Fibroblast of skin of right biceps (primary cell): ENCODE measurements around the gene SLC16A4.
"Not testable (repeated sequence)": the region's sequence is repeated elsewhere in the genome, so short reads cannot be mapped to it uniquely, and the experiment has no call there.

Source experiments
- DNase-seq: peaks from one replicate; pipeline ENCODE4 v3.0.0-alpha.2; 2013

Gene SLC16A4

DNA sequence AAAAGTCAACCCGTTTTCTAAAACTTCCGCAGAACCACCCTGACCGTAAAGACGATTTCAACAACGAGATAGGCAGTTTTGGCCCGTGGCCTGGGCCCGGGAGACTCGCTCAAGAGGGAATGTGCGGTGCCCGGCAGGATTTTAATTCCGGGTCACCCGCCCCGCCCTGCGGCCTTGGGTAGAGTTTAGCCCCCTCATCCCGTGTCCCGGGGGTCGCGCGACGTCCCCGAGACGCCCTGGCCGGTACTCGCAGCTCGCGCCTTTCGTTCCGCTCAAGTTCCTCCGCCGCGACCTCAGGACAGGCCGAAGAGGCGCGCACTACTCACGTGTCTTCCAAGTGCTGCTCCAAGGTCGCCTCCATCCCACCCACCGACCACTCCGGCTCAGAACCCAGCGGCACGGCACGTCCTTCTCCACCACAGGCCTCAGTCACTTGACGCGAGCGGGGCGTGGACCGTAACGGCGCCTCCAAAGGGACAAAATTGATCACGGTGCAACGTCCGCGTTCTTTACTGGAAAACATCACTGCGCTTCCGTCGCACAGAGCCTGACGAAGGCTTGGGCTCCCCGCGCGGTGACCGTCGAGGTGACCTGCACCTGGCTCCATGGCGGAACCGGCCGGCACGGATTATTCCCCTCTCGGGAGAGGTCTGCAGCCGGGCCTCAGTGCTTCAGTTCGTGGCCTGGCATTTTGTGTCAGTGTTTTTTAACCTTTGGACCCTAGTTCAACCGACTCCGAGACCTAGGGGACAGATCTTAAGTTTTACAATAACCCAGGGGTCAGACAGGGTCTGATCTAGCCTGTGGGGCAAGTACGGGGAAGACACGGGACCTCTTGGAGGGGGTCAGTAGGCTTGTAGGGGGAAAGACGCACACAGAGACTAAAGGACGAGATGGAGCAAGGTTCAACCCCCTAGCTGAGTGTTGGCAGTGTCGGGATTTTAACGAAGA is 16.7 kb upstream of the SLC16A4 start, which contains the start of gene LAMTOR5:
TSS of gene LAMTOR5 (minus strand) at position 435 of the 951 bp plus-strand sequence. CDS start at position 361, 74 bp downstream.
- DNase-seq = peak; percentile 94

DNA sequence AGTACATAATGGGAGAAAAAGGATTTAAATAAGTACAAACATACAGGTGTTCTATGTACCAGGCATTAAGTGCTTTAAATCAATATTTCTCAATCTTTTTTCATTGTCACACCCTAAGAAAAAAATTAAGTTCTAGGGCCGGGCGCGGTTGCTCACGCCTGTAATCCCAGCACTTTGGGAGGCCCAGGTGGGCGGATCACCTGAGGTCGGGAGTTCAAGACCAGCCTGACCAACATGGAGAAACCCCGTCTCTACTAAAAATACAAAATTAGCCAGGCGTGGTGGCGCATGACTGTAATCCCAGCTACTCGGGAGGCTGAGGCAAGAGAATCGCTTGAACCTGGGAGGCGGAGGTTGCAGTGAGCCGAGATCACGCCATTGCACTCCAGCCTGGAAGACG is 15.6 kb upstream of the SLC16A4 start:
- not testable (repeated sequence) for DNase-seq

DNA sequence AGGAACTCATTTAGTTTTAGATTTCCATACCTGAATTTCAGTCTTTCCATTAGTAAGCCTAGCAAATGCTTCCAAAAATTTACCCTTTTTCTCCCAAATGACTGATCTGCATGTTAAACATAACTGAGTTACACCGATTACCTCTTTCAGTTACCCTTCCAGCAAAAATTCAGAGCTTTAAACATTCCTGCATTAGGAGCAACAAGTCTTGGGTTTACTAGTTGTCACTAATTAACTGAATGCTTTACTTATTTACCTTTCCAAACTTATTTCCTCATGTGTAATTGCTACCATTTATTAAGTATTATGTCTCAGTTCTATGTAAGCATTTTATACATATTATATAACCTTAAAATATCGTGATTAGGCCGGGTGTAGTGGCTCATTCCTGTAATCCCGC is 13.6 kb upstream of the SLC16A4 start:
- DNase-seq = no peak

GRCh38 chr1:110403805-110404204 is 13.0 kb upstream of the SLC16A4 start:
- no peak for DNase-seq

DNA sequence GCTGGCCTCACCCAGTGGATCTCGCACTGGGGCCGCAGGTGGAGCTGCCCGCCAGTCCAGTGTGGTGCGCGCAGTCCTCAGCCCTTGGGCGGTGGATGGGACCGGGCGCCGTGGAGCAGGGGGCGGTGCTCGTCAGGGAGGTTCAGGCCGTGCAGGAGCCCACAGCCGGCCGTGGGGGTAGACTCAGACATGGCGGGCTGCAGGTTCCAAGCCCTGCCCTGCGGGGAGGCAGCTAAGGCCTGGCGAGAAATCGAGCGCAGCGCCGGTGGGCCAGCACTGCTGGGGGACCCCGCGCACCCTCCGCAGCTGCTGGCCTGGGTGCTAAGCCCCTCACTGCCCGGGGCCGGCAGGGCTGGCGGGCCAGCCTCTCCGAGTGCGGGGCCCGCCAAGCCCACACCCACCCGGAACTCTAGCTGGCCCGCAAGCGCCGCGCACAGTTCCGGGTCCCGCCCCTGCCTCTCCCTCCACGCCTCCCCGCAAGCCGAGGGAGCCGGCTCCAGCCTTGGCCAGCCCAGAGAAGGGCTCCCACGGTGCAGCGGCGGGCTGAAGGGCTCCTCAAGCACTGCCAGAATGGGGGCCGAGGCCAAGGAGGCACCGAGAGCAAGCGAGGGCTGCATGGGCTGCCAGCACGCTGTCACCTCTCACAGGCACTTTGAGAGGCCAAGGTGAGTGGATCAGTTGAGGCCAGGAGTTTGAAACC is 5.6 kb upstream of the SLC16A4 start:
- DNase-seq = not testable (repeated sequence)

- no peak for DNase-seq
Measured at GRCh38 chr1:110394493-110394820, 3.6 kb upstream of the SLC16A4 start.

- DNase-seq = peak; percentile 83
Measured at GRCh38 chr1:110393691-110394492, 3.1 kb upstream of the SLC16A4 start.

- no peak for DNase-seq
Measured at GRCh38 chr1:110393286-110393685, 2.5 kb upstream of the SLC16A4 start.

- peak; percentile 73 for DNase-seq
Measured at GRCh38 chr1:110390096-110390495, 730 bp downstream of the SLC16A4 start.

- no peak for DNase-seq
Measured at GRCh38 chr1:110387048-110387754, 3.6 kb downstream of the SLC16A4 start.

- no peak for DNase-seq
Measured at GRCh38 chr1:110385369-110385768, 5.5 kb downstream of the SLC16A4 start.

GRCh38 chr1:110384581-110385321 is 6.1 kb downstream of the SLC16A4 start:
- no peak for DNase-seq

GRCh38 chr1:110383251-110383990 is 7.4 kb downstream of the SLC16A4 start:
- no peak for DNase-seq

DNA sequence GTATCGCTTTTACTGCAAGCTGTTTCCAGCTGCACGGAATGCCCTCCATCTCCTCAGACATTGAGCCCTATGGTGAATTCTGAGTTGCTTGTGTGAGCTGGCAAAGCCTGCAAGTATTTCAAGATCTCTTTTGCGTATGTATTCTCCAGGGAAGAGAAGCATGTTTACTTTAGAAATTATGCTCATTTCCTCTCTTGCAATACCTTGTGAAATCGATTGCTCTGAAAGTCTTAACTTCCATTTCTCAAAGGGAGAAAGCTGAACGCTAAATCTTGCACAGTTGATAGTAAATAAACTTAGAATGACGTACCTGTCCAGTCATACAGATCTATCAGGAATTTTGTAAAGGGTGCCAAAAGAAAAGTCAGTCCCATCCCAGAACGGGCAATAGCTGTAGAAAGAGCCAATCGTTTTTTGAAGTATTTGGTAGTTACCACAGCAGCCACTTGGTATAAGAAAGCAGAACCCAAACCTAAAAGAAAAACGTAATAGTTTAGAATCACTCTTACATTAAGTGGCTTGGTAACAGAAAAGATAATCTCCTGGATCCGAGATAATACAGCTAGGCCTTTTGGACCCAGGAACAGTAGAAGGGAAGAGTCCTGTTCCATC is 10.0 kb downstream of the SLC16A4 start:
- DNase-seq = peak; percentile 36

- no peak for DNase-seq
Measured at GRCh38 chr1:110375490-110375889, 15.3 kb downstream of the SLC16A4 start.

- peak; percentile 65 for DNase-seq
Measured at GRCh38 chr1:110370827-110371226, 20.0 kb downstream of the SLC16A4 start.

DNA sequence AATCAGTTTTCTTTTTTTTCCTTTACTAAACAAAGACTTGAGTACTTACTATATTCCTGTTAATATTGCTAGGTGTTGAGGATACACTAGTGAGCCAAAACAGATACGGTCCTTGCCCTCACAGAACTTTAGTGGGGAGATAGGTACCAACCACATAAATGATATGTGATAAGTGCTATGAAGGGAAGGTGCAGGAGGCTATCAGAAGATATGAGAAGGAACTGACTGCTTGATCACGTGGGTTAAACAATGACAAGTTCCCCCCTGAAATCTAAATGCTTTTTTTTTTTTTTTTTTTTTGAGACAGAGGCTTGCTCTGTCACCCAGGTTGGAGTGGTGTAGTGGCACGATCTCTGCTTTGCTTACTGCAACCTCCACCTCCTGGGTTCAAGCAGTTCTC is 26.6 kb downstream of the SLC16A4 start:
- no peak for DNase-seq

GRCh38 chr1:110361856-110362255 is 29.0 kb downstream of the SLC16A4 start:
- DNase-seq = no peak

- DNase-seq = no peak
Measured at GRCh38 chr1:110360431-110360830, 30.4 kb downstream of the SLC16A4 start.

DNA sequence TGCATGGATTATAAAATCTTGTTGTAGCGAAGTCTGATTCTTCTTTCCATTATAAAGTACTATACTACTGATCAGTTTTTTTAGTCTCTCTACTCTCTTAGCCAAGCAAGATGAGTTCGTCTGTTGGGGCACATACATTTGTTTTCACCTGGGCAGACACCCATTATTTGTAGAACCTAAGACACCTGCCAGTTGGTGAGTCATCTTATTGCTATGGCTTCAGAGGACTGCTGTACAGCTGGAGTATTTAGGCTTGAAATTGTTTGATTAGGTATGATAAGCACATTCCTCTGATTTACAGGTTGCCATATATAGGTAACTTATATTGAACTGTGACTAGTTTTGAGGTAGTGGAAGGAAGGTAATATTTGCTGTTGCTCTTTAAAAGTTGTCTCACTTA is 34.4 kb downstream of the SLC16A4 start:
- no peak for DNase-seq

GRCh38 chr1:110355321-110355720 is 35.5 kb downstream of the SLC16A4 start:
- DNase-seq = no peak
